ENCODE data around the gene CTDP1.

Gene CTDP1

DNA sequence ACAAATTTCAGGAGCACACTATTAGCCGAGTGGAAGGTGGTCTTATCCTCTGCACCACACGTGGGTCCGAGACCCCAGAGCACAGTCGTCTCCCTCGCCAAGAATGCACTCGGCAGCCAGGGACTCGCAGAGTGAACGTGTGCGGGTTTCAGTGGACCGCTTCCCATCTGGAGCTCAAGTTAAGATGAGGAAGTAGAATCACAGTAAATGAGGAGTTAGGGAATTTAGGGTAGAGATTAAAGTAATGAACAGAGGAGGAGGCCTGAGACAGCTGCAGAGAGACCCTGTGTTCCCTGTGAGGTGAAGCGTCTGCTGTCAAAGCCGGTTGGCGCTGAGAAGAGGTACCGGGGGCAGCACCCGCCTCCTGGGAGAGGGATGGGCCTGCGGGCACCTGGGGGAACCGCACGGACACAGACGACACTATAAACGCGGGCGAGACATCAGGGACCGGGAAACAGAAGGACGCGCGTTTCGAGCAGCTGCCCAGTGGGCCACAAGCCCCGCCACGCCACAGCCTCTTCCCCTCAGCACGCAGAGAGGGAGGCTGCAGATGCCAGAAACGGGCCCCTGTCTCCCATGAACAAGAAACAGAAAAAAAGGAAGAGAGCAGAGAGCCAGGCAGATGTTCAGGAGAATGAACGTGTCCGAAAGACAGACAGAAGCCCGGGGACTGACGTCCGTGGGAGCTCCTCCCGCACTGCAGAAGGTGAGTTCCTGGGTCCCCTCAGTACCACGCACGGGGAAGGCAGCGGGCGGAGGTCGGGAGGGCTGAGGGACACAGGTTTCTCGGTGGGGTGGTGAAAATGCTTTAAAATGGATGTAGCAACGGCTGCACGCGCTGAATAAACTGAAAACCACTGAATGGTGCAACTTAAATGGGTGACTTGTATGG lies 112.7 kb downstream of the CTDP1 start:
- no peak overlapping the region for H3K23ac ChIP-seq (ENCODE audit: low read length in 2 of 2)

DNA sequence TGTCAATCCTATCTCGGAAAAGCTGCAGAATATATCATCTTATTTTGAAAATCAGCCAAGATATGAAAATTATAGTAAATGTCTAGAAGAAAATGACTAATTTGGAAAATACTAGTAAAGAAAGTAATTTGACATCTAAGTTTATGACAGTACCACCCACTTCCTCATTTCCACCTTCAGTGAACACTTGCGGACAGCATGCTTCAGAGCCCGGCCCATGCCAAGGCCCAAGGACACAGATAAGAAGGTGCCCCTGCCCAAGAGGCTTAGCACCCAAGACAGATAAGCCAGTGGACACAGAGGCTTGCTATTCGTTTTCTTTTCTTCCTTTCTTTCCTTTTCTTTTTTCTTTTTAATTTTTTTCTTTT lies 113.4 kb downstream of the CTDP1 start:
- Histone ChIP-seq H3K18ac (ENCODE audit: low read depth in 1 of 2, low read length in 2 of 2) (no peak overlapping the region), H3K4me2 (ENCODE audit: low read length, poor library complexity, severe bottlenecking) (no peak overlapping the region), H3K4me1 (ENCODE audit: control insufficient read depth, insufficient read depth, low read depth, low read length) (peaks cover 26% of the 10 kb centered on the region), H2AFZ (ENCODE audit: low read depth, low read length) (no peak overlapping the region), H3K9ac (ENCODE audit: low read length) (no peak overlapping the region), H3K79me1 (replicated peaks; ENCODE audit: low read length, poor library complexity, severe bottlenecking) (no peaks in the 10 kb centered on the region), H2BK5ac (ENCODE audit: low read depth, low read length, poor library complexity, severe bottlenecking) (no peak overlapping the region), H3K9me3 (ENCODE audit: control insufficient read depth, low read length) (no peaks in the 10 kb centered on the region), H3K14ac (ENCODE audit: low read length in 2 of 2) (no peak overlapping the region), H2BK120ac (ENCODE audit: low read depth, low read length) (no peak overlapping the region), H4K8ac (ENCODE audit: low read length) (no peak overlapping the region), H3K27ac (ENCODE audit: low read length, poor library complexity, severe bottlenecking) (no peak overlapping the region), H2BK12ac (ENCODE audit: low read length in 2 of 2) (no peak overlapping the region), H3K36me3 (ENCODE audit: control insufficient read depth in 1 of 2, insufficient read depth in 2 of 2, low read depth in 1 of 2, low read length in 2 of 2) (no peaks in the 10 kb centered on the region), H3K23ac (ENCODE audit: low read length in 2 of 2) (no peak overlapping the region), H3K27me3 (ENCODE audit: control insufficient read depth in 1 of 2, insufficient read depth in 1 of 2, low read length in 2 of 2) (peaks cover 45 to 58% of the 10 kb centered on the region in 2 experiments), H2BK15ac (ENCODE audit: low read depth, poor library complexity, severe bottlenecking) (no peak overlapping the region), H3K4ac (ENCODE audit: low read depth in 1 of 2, low read length in 2 of 2) (no peak overlapping the region), H4K91ac (ENCODE audit: low read length) (no peak overlapping the region), H2AK5ac (ENCODE audit: low read length, severe bottlenecking) (no peak overlapping the region), H3K4me3 (ENCODE audit: insufficient read depth in 1 of 2, low read depth in 1 of 2, low read length in 2 of 2) (no peak overlapping the region)
- WGBS = 80% methylated on average over 3 of the region's 4 CpGs
- no peak for DNase-seq

More for the DNA sequence above, 112.7 kb downstream of the CTDP1 start:
- Histone ChIP-seq H3K27ac (ENCODE audit: low read length, poor library complexity, severe bottlenecking) (peak overlapping the region; percentile 13), H3K79me1 (replicated peaks; ENCODE audit: low read length, poor library complexity, severe bottlenecking) (no peaks in the 10 kb centered on the region), H2AFZ (ENCODE audit: low read depth, low read length) (no peak overlapping the region), H3K18ac (ENCODE audit: low read depth in 1 of 2, low read length in 2 of 2) (no peak overlapping the region), H3K4me2 (ENCODE audit: low read length, poor library complexity, severe bottlenecking) (peak overlapping the region; percentile 51), H2BK15ac (ENCODE audit: low read depth, poor library complexity, severe bottlenecking) (no peak overlapping the region), H4K91ac (ENCODE audit: low read length) (no peak overlapping the region), H3K36me3 (ENCODE audit: control insufficient read depth in 1 of 2, insufficient read depth in 2 of 2, low read depth in 1 of 2, low read length in 2 of 2) (no peaks in the 10 kb centered on the region), H3K4ac (ENCODE audit: low read depth in 1 of 2, low read length in 2 of 2) (no peak overlapping the region), H3K4me1 (ENCODE audit: control insufficient read depth, insufficient read depth, low read depth, low read length) (peaks cover 24% of the 10 kb centered on the region), H3K9ac (ENCODE audit: low read length) (peak overlapping the region; percentile 40), H3K14ac (ENCODE audit: low read length in 2 of 2) (peak overlapping the region in 1 of 2 experiments; percentile 48), H3K4me3 (ENCODE audit: insufficient read depth in 1 of 2, low read depth in 1 of 2, low read length in 2 of 2) (peak overlapping the region in 1 of 2 experiments; percentile 56), H2AK5ac (ENCODE audit: low read length, severe bottlenecking) (no peak overlapping the region), H2BK120ac (ENCODE audit: low read depth, low read length) (no peak overlapping the region), H3K9me3 (ENCODE audit: control insufficient read depth, low read length) (no peaks in the 10 kb centered on the region), H2BK5ac (ENCODE audit: low read depth, low read length, poor library complexity, severe bottlenecking) (no peak overlapping the region), H2BK12ac (ENCODE audit: low read length in 2 of 2) (peak overlapping the region; percentile 20 to 37), H3K27me3 (ENCODE audit: control insufficient read depth in 1 of 2, insufficient read depth in 1 of 2, low read length in 2 of 2) (peaks cover 45 to 61% of the 10 kb centered on the region in 2 experiments), H4K8ac (ENCODE audit: low read length) (no peak overlapping the region)
- WGBS = 91% methylated on average over 44 of the region's 46 CpGs
- no peak for DNase-seq

DNA sequence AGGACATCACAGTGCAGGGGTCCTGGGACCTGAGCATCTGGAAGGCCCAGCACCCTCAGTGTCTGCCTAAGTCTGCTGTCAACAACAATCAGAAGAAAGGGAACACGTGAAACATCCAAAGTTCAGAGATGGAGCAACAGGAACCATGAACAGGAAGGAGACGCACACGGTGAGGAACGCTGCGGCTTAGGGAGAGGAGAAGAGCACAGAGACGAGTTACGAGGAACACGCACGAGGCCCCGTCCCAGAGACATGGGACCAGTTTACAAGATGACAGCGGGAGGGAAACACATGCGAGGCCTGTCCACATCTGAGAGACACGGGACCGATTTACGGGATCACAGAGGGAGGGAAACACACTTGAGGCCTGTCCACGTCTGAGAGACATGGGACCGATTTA lies 115.2 kb downstream of the CTDP1 start:
- no peaks in the 10 kb centered on the region for H3K79me1 ChIP-seq (replicated peaks; ENCODE audit: low read length, poor library complexity, severe bottlenecking)
- H2BK12ac ChIP-seq (ENCODE audit: low read length in 2 of 2) = no peak overlapping the region
- H3K23ac ChIP-seq (ENCODE audit: low read length in 2 of 2) = no peak overlapping the region
- no peak overlapping the region for H3K9ac ChIP-seq (ENCODE audit: low read length)
- no peak overlapping the region for H4K91ac ChIP-seq (ENCODE audit: low read length)
- 94% methylated on average over 17 of the region's 17 CpGs for WGBS
- no peak overlapping the region for H3K4me3 ChIP-seq (ENCODE audit: insufficient read depth in 1 of 2, low read depth in 1 of 2, low read length in 2 of 2)
- no peaks in the 10 kb centered on the region for H3K36me3 ChIP-seq (ENCODE audit: control insufficient read depth in 1 of 2, insufficient read depth in 2 of 2, low read depth in 1 of 2, low read length in 2 of 2)
- no peak for DNase-seq
- no peak overlapping the region for H2BK15ac ChIP-seq (ENCODE audit: low read depth, poor library complexity, severe bottlenecking)
- H3K4me2 ChIP-seq (ENCODE audit: low read length, poor library complexity, severe bottlenecking) = no peak overlapping the region
- no peak overlapping the region for H4K8ac ChIP-seq (ENCODE audit: low read length)
- H2BK5ac ChIP-seq (ENCODE audit: low read depth, low read length, poor library complexity, severe bottlenecking) = no peak overlapping the region
- no peak overlapping the region for H2BK120ac ChIP-seq (ENCODE audit: low read depth, low read length)
- peaks cover 26% of the 10 kb centered on the region for H3K4me1 ChIP-seq (ENCODE audit: control insufficient read depth, insufficient read depth, low read depth, low read length)
- H3K14ac ChIP-seq (ENCODE audit: low read length in 2 of 2) = no peak overlapping the region
- H3K27me3 ChIP-seq (ENCODE audit: control insufficient read depth in 1 of 2, insufficient read depth in 1 of 2, low read length in 2 of 2) = peaks cover 49 to 58% of the 10 kb centered on the region in 2 experiments
- no peak overlapping the region for H3K27ac ChIP-seq (ENCODE audit: low read length, poor library complexity, severe bottlenecking)
- H3K9me3 ChIP-seq (ENCODE audit: control insufficient read depth, low read length) = no peaks in the 10 kb centered on the region
- no peak overlapping the region for H2AK5ac ChIP-seq (ENCODE audit: low read length, severe bottlenecking)
- H3K4ac ChIP-seq (ENCODE audit: low read depth in 1 of 2, low read length in 2 of 2) = no peak overlapping the region
- H2AFZ ChIP-seq (ENCODE audit: low read depth, low read length) = no peak overlapping the region
- H3K18ac ChIP-seq (ENCODE audit: low read depth in 1 of 2, low read length in 2 of 2) = no peak overlapping the region

DNA sequence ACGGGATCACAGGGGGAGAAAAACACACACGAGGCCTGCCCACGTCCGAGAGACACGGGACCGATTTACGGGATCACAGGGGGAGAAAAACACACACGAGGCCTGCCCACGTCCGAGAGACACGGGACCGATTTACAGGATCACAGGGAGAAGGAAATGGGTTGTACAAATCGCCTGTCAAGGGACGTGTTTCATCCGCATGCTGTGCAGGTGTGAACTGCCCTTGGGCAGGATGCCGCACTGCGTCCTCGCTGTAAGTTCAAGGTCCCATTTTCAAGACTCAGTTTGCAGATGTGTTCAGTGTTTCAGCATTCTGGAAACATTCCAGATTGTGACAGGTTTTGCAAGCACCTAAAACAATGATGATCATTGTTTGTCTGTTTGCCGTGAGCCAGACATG lies 115.8 kb downstream of the CTDP1 start:
- H2BK120ac ChIP-seq (ENCODE audit: low read depth, low read length) = no peak overlapping the region

More for the DNA sequence above, 115.8 kb downstream of the CTDP1 start:
- Histone ChIP-seq H3K9ac (ENCODE audit: low read length) (no peak overlapping the region), H4K8ac (ENCODE audit: low read length) (no peak overlapping the region), H4K91ac (ENCODE audit: low read length) (no peak overlapping the region), H3K27me3 (ENCODE audit: control insufficient read depth in 1 of 2, insufficient read depth in 1 of 2, low read length in 2 of 2) (peaks cover 49 to 58% of the 10 kb centered on the region in 2 experiments), H3K14ac (ENCODE audit: low read length in 2 of 2) (no peak overlapping the region), H3K23ac (ENCODE audit: low read length in 2 of 2) (no peak overlapping the region), H2BK5ac (ENCODE audit: low read depth, low read length, poor library complexity, severe bottlenecking) (no peak overlapping the region), H3K79me1 (replicated peaks; ENCODE audit: low read length, poor library complexity, severe bottlenecking) (no peaks in the 10 kb centered on the region), H3K4ac (ENCODE audit: low read depth in 1 of 2, low read length in 2 of 2) (no peak overlapping the region), H3K18ac (ENCODE audit: low read depth in 1 of 2, low read length in 2 of 2) (no peak overlapping the region), H2BK12ac (ENCODE audit: low read length in 2 of 2) (no peak overlapping the region), H3K4me3 (ENCODE audit: insufficient read depth in 1 of 2, low read depth in 1 of 2, low read length in 2 of 2) (no peak overlapping the region), H3K9me3 (ENCODE audit: control insufficient read depth, low read length) (no peaks in the 10 kb centered on the region), H3K27ac (ENCODE audit: low read length, poor library complexity, severe bottlenecking) (no peak overlapping the region), H2BK15ac (ENCODE audit: low read depth, poor library complexity, severe bottlenecking) (no peak overlapping the region), H3K36me3 (ENCODE audit: control insufficient read depth in 1 of 2, insufficient read depth in 2 of 2, low read depth in 1 of 2, low read length in 2 of 2) (no peaks in the 10 kb centered on the region), H2AK5ac (ENCODE audit: low read length, severe bottlenecking) (no peak overlapping the region), H2AFZ (ENCODE audit: low read depth, low read length) (no peak overlapping the region), H3K4me2 (ENCODE audit: low read length, poor library complexity, severe bottlenecking) (no peak overlapping the region), H3K4me1 (ENCODE audit: control insufficient read depth, insufficient read depth, low read depth, low read length) (peaks cover 25% of the 10 kb centered on the region)
- WGBS = 91% methylated on average over 19 of the region's 19 CpGs
- DNase-seq = no peak

Measured in mesenchymal stem cell (in vitro differentiated cells and primary cell).